CD4-positive, alpha-beta T cell (primary cell): ENCODE data around the gene AGBL4. TPM values are rescaled to one million over a fixed set of nuclear protein-coding genes. Genes with fewer than 3 reads are reported as not detected.

Experiments
- ATAC-seq: fragments of 200-7000 bp; cut with Tn5 transposase; one replicate; pipeline ENCODE4 v1.10.0; 2022; ENCODE audit warnings: mild to moderate bottlenecking; ENCODE audit not compliant: poor library complexity
- CTCF ChIA-PET: fragments of 350-600 bp; sonication (Branson Sonifier 250); formaldehyde crosslinking; loops from one replicate; lab custom pipeline; 2021; ENCODE audit warnings: antibody characterized with exemption, inconsistent platforms; lab: Charles Lee
- POLR2A ChIA-PET: fragments of 350-600 bp; sonication (Branson Sonifier 250); formaldehyde crosslinking; loops from one replicate; lab custom pipeline; 2021; ENCODE audit warnings: antibody characterized with exemption, inconsistent platforms; lab: Charles Lee
- DNase-seq, 14 experiments: peaks; one replicate each; pipeline ENCODE4 v3.0.0-alpha.2; 2013 to 2020; ENCODE audit warnings: mixed read lengths in 2 of 14
- H3K27ac ChIP-seq, 2 donors: one replicate each; pipeline versions ENCODE4 v1.5.1 to v1.7.0; 2013; ENCODE audit warnings: low read length in 2 of 2, low read depth in 1 of 2, mild to moderate bottlenecking in 1 of 2
- H3K27me3 ChIP-seq, 2 experiments: 1 replicate in 1 of 2; 2 replicates in 1 of 2; pipeline versions ENCODE4 v1.6.1 to v1.7.0; 2013; ENCODE audit warnings: low read length in 2 of 2, control low read depth in 1 of 2, mild to moderate bottlenecking in 1 of 2, moderate library complexity in 1 of 2; ENCODE audit not compliant: insufficient read depth in 2 of 2, control insufficient read depth in 1 of 2
- H3K36me3 ChIP-seq: one replicate; pipeline ENCODE4 v1.6.1; 2013; ENCODE audit warnings: low read length, control low read depth; ENCODE audit not compliant: insufficient read depth
- H3K4me1 ChIP-seq: one replicate; pipeline ENCODE4 v1.6.1; 2013; ENCODE audit warnings: low read length, control low read depth; ENCODE audit not compliant: insufficient read depth
- H3K4me3 ChIP-seq: one replicate; pipeline ENCODE4 v1.5.1; 2013; ENCODE audit warnings: mild to moderate bottlenecking, low read length, moderate library complexity
- H3K9me3 ChIP-seq, 2 experiments: 1 replicate in 1 of 2; 2 replicates in 1 of 2; pipeline versions ENCODE4 v1.6.1 to v1.7.0; 2013; ENCODE audit warnings: low read length in 2 of 2, mild to moderate bottlenecking in 2 of 2, control low read depth in 1 of 2, moderate library complexity in 1 of 2; ENCODE audit not compliant: control insufficient read depth in 1 of 2, insufficient read depth in 1 of 2
- H3K27ac Mint-ChIP-seq: one replicate; pipeline ENCODE4 v1.8.0; 2020; ENCODE audit warnings: mixed read lengths
- H3K27me3 Mint-ChIP-seq: one replicate; pipeline ENCODE4 v1.8.0; 2021; ENCODE audit warnings: mixed read lengths
- H3K36me3 Mint-ChIP-seq: one replicate; pipeline ENCODE4 v1.8.0; 2021; ENCODE audit warnings: low read depth, mixed read lengths
- H3K4me1 Mint-ChIP-seq: one replicate; pipeline ENCODE4 v1.8.0; 2021; ENCODE audit warnings: low read depth, mixed read lengths
- H3K4me3 Mint-ChIP-seq: one replicate; pipeline ENCODE4 v1.8.0; 2020; ENCODE audit warnings: mild to moderate bottlenecking, mixed read lengths
- H3K9me3 Mint-ChIP-seq: one replicate; pipeline ENCODE4 v1.8.0; 2020; ENCODE audit warnings: mixed read lengths
- intact Hi-C, 2 experiments: fragments of 100-400 bp; cut with DNase I in 1 of 2; cut with micrococcal nuclease in 1 of 2; formaldehyde crosslinking; loops; one replicate each; pipeline versions ENCODE4 v1.15.1 to v1.9.0; 2023 to 2025; cut with DNase I, micrococcal nuclease
- total RNA-seq, 174 experiments: library from RNA in 2 of 174; stranded (reverse) in 2 of 174; gene quantifications; one replicate each; pipeline ENCODE4 v1.2.3 and lab custom pipeline; 2021 to 2026
- TF ChIP-seq, protein P1 (sequence below): fragments of 200-600 bp; IDR thresholded peaks from one replicate; pipeline ENCODE4 v1.8.0; 2022; ENCODE audit warnings: antibody characterized with exemption, mild to moderate bottlenecking

The AGBL4 gene
- total RNA-seq, 2 experiments from 2014 or later = 0.11 TPM; not detected in 1

DNA sequence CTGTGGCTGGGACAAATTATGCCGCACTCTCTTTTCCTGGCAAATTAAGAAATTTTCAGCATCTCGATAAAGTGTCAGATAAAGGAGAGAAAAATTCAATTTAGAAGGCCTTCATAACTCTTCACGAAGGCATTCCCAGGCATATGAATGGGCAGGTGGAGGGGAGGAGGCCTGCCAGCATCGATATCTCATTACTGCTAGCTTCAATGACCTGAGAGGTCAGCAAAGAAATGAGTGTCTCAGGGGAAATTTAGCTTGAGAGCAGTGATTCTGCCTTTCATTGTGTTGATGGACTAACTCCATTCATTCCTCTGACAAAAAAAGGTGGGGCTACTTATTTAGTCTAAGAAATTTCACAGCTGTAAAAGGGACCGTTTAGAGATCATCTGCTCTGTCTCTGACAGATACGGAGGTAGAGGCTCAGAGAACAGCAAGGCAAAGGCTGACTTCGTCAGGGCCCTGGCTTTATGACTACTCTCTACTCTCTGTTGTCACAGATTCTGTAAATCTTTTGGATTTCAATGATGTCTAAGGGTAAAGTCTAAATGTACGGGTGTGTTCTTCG, 1035.0 kb downstream of the AGBL4 start:
- Histone ChIP-seq H3K36me3 (no peaks in the 10 kb centered on the region), H3K9me3 (peaks cover 3 to 12% of the 10 kb centered on the region in 2 experiments), H3K4me1 (no peaks in the 10 kb centered on the region), H3K4me3 (no peak overlapping the region), H3K27ac (no peak overlapping the region), H3K27me3 (no peaks in the 10 kb centered on the region)
- Mint-ChIP-seq H3K4me3 (no peak overlapping the region), H3K4me1 (no peaks in the 10 kb centered on the region), H3K27ac (no peak overlapping the region), H3K27me3 (no peaks in the 10 kb centered on the region), H3K36me3 (no peaks in the 10 kb centered on the region), H3K9me3 (peaks cover 15% of the 10 kb centered on the region)
- TF ChIP-seq, protein P1, sequence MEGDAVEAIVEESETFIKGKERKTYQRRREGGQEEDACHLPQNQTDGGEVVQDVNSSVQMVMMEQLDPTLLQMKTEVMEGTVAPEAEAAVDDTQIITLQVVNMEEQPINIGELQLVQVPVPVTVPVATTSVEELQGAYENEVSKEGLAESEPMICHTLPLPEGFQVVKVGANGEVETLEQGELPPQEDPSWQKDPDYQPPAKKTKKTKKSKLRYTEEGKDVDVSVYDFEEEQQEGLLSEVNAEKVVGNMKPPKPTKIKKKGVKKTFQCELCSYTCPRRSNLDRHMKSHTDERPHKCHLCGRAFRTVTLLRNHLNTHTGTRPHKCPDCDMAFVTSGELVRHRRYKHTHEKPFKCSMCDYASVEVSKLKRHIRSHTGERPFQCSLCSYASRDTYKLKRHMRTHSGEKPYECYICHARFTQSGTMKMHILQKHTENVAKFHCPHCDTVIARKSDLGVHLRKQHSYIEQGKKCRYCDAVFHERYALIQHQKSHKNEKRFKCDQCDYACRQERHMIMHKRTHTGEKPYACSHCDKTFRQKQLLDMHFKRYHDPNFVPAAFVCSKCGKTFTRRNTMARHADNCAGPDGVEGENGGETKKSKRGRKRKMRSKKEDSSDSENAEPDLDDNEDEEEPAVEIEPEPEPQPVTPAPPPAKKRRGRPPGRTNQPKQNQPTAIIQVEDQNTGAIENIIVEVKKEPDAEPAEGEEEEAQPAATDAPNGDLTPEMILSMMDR = no peak
- ChIA-PET POLR2A (no interaction called here), CTCF (no interaction called here)
- ATAC-seq (no peak), DNase-seq (no peak)
- intact Hi-C loops = no loop called here

DNA sequence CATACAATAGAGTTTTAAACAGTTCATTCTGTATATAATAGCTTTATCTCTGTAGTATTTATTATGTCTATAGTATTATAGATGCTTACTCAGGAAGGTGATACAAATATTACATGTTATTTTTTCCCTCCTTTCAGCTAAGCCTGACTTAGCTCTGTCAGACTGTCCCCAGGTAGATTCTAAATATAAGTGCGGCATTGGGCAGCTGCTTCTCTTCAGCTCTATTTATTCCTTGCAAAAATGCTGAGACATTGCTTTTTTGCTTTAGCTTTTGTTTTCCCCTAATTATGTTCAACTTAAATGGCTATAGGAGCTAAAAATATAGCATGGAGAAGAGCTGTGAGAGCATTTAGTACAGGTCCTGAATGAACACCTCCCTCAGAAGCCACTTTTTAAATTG, 1043.8 kb downstream of the AGBL4 start:
- Mint-ChIP-seq H3K27me3 (peaks cover 17% of the 10 kb centered on the region), H3K36me3 (no peaks in the 10 kb centered on the region), H3K27ac (no peak overlapping the region), H3K9me3 (no peaks in the 10 kb centered on the region), H3K4me1 (no peaks in the 10 kb centered on the region), H3K4me3 (no peak overlapping the region)
- no peak overlapping the region for H3K27ac ChIP-seq
- no peaks in the 10 kb centered on the region for H3K27me3 ChIP-seq
- H3K4me1 ChIP-seq = no peaks in the 10 kb centered on the region
- ChIA-PET POLR2A (no interaction called here), CTCF (no interaction called here)
- TF ChIP-seq, protein P1 = no peak
- H3K4me3 ChIP-seq = no peak overlapping the region
- no peaks in the 10 kb centered on the region for H3K9me3 ChIP-seq
- no peaks in the 10 kb centered on the region for H3K36me3 ChIP-seq
- intact Hi-C loops = no loop called here
- no peak for DNase-seq
- no peak for ATAC-seq

DNA sequence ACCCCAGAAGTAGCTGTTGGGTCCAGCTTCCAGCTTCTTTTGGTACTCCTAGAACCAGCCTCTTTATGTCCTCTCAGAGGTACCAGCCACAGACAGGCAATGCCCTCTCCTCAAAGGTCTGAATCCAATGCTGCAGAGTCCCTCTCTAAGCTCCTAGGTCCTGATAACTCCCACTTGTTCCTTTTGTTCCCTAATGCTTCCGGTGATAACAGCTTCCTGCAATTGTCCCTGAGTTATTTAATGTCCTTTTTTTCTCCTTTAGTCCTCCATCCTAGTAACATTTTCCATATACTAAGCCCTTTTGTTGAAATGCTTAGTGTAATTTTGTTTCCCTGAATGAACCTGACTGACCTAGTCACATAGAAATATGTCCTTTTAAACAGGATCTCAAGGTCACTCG, 1045.3 kb downstream of the AGBL4 start:
- TF ChIP-seq, protein P1 = no peak
- no peaks in the 10 kb centered on the region for H3K27me3 ChIP-seq
- ATAC-seq = no peak
- H3K4me3 Mint-ChIP-seq = no peak overlapping the region
- intact Hi-C loops = no loop called here
- H3K27me3 Mint-ChIP-seq = peaks cover 21% of the 10 kb centered on the region
- H3K9me3 ChIP-seq = no peaks in the 10 kb centered on the region
- no peaks in the 10 kb centered on the region for H3K36me3 ChIP-seq
- H3K4me1 ChIP-seq = no peaks in the 10 kb centered on the region
- H3K4me1 Mint-ChIP-seq = no peaks in the 10 kb centered on the region
- H3K9me3 Mint-ChIP-seq = peaks cover 2% of the 10 kb centered on the region
- no peak overlapping the region for H3K27ac Mint-ChIP-seq
- H3K27ac ChIP-seq = no peak overlapping the region
- CTCF ChIA-PET = no interaction called here
- no peak for DNase-seq
- H3K4me3 ChIP-seq = no peak overlapping the region
- POLR2A ChIA-PET = no interaction called here
- H3K36me3 Mint-ChIP-seq = no peaks in the 10 kb centered on the region
